Endothelial cell of umbilical vein (primary cell): ENCODE data around the gene HSD17B2.

Experiments
- TF ChIP-seq, protein P1 (sequence below), 2 donors: IDR thresholded peaks; 1 replicate in 1 of 2; 2 replicates in 1 of 2; pipeline ENCODE4 v1.5.1; 2011; ENCODE audit warnings: low read length in 2 of 2, mild to moderate bottlenecking in 2 of 2, moderate library complexity in 2 of 2, control low read depth in 1 of 2, inconsistent platforms in 1 of 2, low read depth in 1 of 2; ENCODE audit not compliant: insufficient read depth in 1 of 2; ENCODE audit errors: extremely low read depth in 1 of 2
- TF ChIP-seq, protein P2 (sequence below): IDR thresholded peaks from 2 replicates; pipeline ENCODE4 v1.6.1; 2011; ENCODE audit not compliant: insufficient read depth, insufficient read length

DNA sequence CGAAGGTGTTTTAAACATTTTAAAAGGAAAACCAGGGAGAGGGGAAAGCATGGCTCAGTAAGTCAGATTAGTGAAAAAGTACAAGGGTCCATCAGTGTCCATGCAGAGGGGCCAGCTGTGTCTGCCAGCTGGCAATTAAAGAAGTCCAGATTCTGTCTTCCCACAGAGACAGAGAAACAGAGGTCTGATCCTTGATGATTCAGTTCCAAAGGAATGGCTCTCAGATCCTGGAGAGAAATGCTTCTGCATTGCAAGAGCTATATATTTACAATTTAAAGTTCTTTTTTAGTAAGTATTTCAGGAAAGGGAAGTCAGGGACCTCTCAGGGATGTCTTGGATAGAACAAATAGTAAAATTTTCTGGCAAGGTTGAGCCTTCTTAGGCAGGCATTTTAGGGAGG, 56.2 kb downstream of the HSD17B2 start:
- TF ChIP-seq, protein P1, sequence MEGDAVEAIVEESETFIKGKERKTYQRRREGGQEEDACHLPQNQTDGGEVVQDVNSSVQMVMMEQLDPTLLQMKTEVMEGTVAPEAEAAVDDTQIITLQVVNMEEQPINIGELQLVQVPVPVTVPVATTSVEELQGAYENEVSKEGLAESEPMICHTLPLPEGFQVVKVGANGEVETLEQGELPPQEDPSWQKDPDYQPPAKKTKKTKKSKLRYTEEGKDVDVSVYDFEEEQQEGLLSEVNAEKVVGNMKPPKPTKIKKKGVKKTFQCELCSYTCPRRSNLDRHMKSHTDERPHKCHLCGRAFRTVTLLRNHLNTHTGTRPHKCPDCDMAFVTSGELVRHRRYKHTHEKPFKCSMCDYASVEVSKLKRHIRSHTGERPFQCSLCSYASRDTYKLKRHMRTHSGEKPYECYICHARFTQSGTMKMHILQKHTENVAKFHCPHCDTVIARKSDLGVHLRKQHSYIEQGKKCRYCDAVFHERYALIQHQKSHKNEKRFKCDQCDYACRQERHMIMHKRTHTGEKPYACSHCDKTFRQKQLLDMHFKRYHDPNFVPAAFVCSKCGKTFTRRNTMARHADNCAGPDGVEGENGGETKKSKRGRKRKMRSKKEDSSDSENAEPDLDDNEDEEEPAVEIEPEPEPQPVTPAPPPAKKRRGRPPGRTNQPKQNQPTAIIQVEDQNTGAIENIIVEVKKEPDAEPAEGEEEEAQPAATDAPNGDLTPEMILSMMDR (IDR thresholded peaks at IDR 0.05; ENCODE audit: extremely low read depth in 1 of 2, insufficient read depth in 1 of 2, low read depth in 1 of 2, low read length in 2 of 2): no peak
- TF ChIP-seq, protein P2, sequence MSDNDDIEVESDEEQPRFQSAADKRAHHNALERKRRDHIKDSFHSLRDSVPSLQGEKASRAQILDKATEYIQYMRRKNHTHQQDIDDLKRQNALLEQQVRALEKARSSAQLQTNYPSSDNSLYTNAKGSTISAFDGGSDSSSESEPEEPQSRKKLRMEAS: no peak
